ENCODE results near the gene RXFP4. TPM values are rescaled to one million over a fixed set of nuclear protein-coding genes. Genes with fewer than 3 reads are reported as not detected.
"Not testable (repeated sequence)": the region's sequence is repeated elsewhere in the genome, so short reads cannot be mapped to it uniquely, and the experiment has no call there.

The RXFP4 gene
- not detected in 2 replicates for total RNA-seq

GRCh38 chr1:155940993-155941844 is at the start of gene RXFP4:
Gene RXFP4, plus strand, starts transcription at chr1:155941638. Its CDS starts 72 bp downstream, at chr1:155941710.
- intact Hi-C loops (cut with micrococcal nuclease) = no loop called here
- Mint-ChIP-seq H3K36me3 (ENCODE audit: low read depth) (peaks cover 17% of the 10 kb centered on the region), H3K27ac (peak within 1 kb of the TSS; percentile 84), H3K9me3 (no peaks in the 10 kb centered on the region), H3K4me3 (peak within 1 kb of the TSS; percentile 32), H3K27me3 (no peaks in the 10 kb centered on the region), H3K4me1 (peaks cover 43% of the 10 kb centered on the region)
- DNase-seq = peak; percentile 64

- intact Hi-C loops (cut with micrococcal nuclease) = no loop called here
- Mint-ChIP-seq H3K27ac (peak overlapping the region; percentile 51), H3K4me3 (no peak overlapping the region), H3K36me3 (ENCODE audit: low read depth) (peaks cover 10% of the 10 kb centered on the region), H3K9me3 (no peaks in the 10 kb centered on the region), H3K4me1 (peaks cover 12% of the 10 kb centered on the region), H3K27me3 (no peaks in the 10 kb centered on the region)
- no peak for DNase-seq
These were observed 48.6 kb upstream of the RXFP4 start for GRCh38 chr1:155892796-155893195.

GRCh38 chr1:155893389-155894142 is 47.9 kb upstream of the RXFP4 start:
- intact Hi-C loops (cut with micrococcal nuclease) = no loop called here
- H3K27ac Mint-ChIP-seq = peak overlapping the region; percentile 51
- H3K4me1 Mint-ChIP-seq = peaks cover 14% of the 10 kb centered on the region
- H3K27me3 Mint-ChIP-seq = no peaks in the 10 kb centered on the region
- no peaks in the 10 kb centered on the region for H3K9me3 Mint-ChIP-seq
- peaks cover 12% of the 10 kb centered on the region for H3K36me3 Mint-ChIP-seq (ENCODE audit: low read depth)
- peak; percentile 80 for DNase-seq
- H3K4me3 Mint-ChIP-seq = peak overlapping the region; percentile 42

- DNase-seq; H3K27me3 Mint-ChIP-seq; H3K27ac Mint-ChIP-seq; intact Hi-C loops (cut with micrococcal nuclease); H3K4me3 Mint-ChIP-seq; H3K9me3 Mint-ChIP-seq: not testable (repeated sequence)
- peaks cover 31% of the 10 kb centered on the region for H3K36me3 Mint-ChIP-seq (ENCODE audit: low read depth)
- H3K4me1 Mint-ChIP-seq = peaks cover 14% of the 10 kb centered on the region
These were observed 45.8 kb upstream of the RXFP4 start for GRCh38 chr1:155895617-155896016.

GRCh38 chr1:155896476-155896875 is 45.0 kb upstream of the RXFP4 start:
- DNase-seq; H3K27ac Mint-ChIP-seq; H3K27me3 Mint-ChIP-seq; H3K4me3 Mint-ChIP-seq; intact Hi-C loops (cut with micrococcal nuclease); H3K9me3 Mint-ChIP-seq: not testable (repeated sequence)
- Mint-ChIP-seq H3K36me3 (ENCODE audit: low read depth) (peaks cover 33% of the 10 kb centered on the region), H3K4me1 (peaks cover 14% of the 10 kb centered on the region)

GRCh38 chr1:155897746-155898145 is 43.7 kb upstream of the RXFP4 start:
- Mint-ChIP-seq H3K27ac (peak overlapping the region; percentile 60), H3K27me3 (no peaks in the 10 kb centered on the region), H3K4me1 (peaks cover 14% of the 10 kb centered on the region), H3K9me3 (no peaks in the 10 kb centered on the region), H3K36me3 (ENCODE audit: low read depth) (peaks cover 37% of the 10 kb centered on the region), H3K4me3 (no peak overlapping the region)
- intact Hi-C loops (cut with micrococcal nuclease) = no loop called here
- DNase-seq = no peak

- no peak for DNase-seq
- Mint-ChIP-seq H3K27me3 (no peaks in the 10 kb centered on the region), H3K4me3 (no peak overlapping the region), H3K9me3 (no peaks in the 10 kb centered on the region), H3K27ac (peak overlapping the region; percentile 35), H3K4me1 (peaks cover 3% of the 10 kb centered on the region), H3K36me3 (ENCODE audit: low read depth) (peaks cover 39% of the 10 kb centered on the region)
- intact Hi-C loops (cut with micrococcal nuclease) = no loop called here
These were observed 42.5 kb upstream of the RXFP4 start for GRCh38 chr1:155898888-155899287.

- Mint-ChIP-seq H3K27me3 (no peaks in the 10 kb centered on the region), H3K9me3 (no peaks in the 10 kb centered on the region), H3K27ac (no peak overlapping the region), H3K4me1 (peaks cover 2% of the 10 kb centered on the region), H3K4me3 (no peak overlapping the region), H3K36me3 (ENCODE audit: low read depth) (peaks cover 45% of the 10 kb centered on the region)
- no peak for DNase-seq
- intact Hi-C loops (cut with micrococcal nuclease) = no loop called here
These were observed 41.8 kb upstream of the RXFP4 start for GRCh38 chr1:155899683-155900082.

GRCh38 chr1:155900161-155900560 is 41.3 kb upstream of the RXFP4 start:
- Mint-ChIP-seq H3K36me3 (ENCODE audit: low read depth) (peaks cover 47% of the 10 kb centered on the region), H3K27ac (peak overlapping the region; percentile 1), H3K4me1 (peaks cover 2% of the 10 kb centered on the region), H3K27me3 (no peaks in the 10 kb centered on the region), H3K9me3 (no peaks in the 10 kb centered on the region), H3K4me3 (no peak overlapping the region)
- intact Hi-C loops (cut with micrococcal nuclease) = no loop called here
- no peak for DNase-seq

GRCh38 chr1:155904261-155904660 is 37.2 kb upstream of the RXFP4 start:
- Mint-ChIP-seq H3K27me3 (no peaks in the 10 kb centered on the region), H3K9me3 (no peaks in the 10 kb centered on the region), H3K4me1 (no peaks in the 10 kb centered on the region), H3K27ac (no peak overlapping the region), H3K36me3 (ENCODE audit: low read depth) (peaks cover 46% of the 10 kb centered on the region), H3K4me3 (no peak overlapping the region)
- DNase-seq = no peak
- intact Hi-C loops (cut with micrococcal nuclease) = no loop called here

GRCh38 chr1:155909894-155910293 is 31.5 kb upstream of the RXFP4 start:
- H3K27ac Mint-ChIP-seq = peak overlapping the region; percentile 99
- no peaks in the 10 kb centered on the region for H3K9me3 Mint-ChIP-seq
- peaks cover 58% of the 10 kb centered on the region for H3K36me3 Mint-ChIP-seq (ENCODE audit: low read depth)
- H3K27me3 Mint-ChIP-seq = no peaks in the 10 kb centered on the region
- H3K4me3 Mint-ChIP-seq = peak overlapping the region; percentile 97
- intact Hi-C loops (cut with micrococcal nuclease) = loop anchor here (2.0 kb wide), 1 partner anchor 145 kb away; the partner anchor contains the start of gene LAMTOR2
- no peak for DNase-seq
- H3K4me1 Mint-ChIP-seq = peaks cover 21% of the 10 kb centered on the region

- no peaks in the 10 kb centered on the region for H3K9me3 Mint-ChIP-seq
- peak overlapping the region; percentile 99 for H3K27ac Mint-ChIP-seq
- H3K4me3 Mint-ChIP-seq = peak overlapping the region; percentile 97
- H3K36me3 Mint-ChIP-seq (ENCODE audit: low read depth) = peaks cover 63% of the 10 kb centered on the region
- peak; percentile 74 for DNase-seq
- peaks cover 21% of the 10 kb centered on the region for H3K4me1 Mint-ChIP-seq
- H3K27me3 Mint-ChIP-seq = no peaks in the 10 kb centered on the region
- intact Hi-C loops (cut with micrococcal nuclease) = loop anchor here (1.0 to 2.0 kb wide), 3 partner anchors 24 to 144 kb away; partner anchors contain the start of genes GON4L, KHDC4 and LAMTOR2
These were observed 30.8 kb upstream of the RXFP4 start for GRCh38 chr1:155910621-155911121.

- H3K9me3 Mint-ChIP-seq = no peaks in the 10 kb centered on the region
- intact Hi-C loops (cut with micrococcal nuclease) = loop anchor here (1.0 to 2.0 kb wide), 3 partner anchors 23 to 143 kb away; partner anchors contain the start of genes GON4L, KHDC4 and LAMTOR2
- H3K36me3 Mint-ChIP-seq (ENCODE audit: low read depth) = peaks cover 68% of the 10 kb centered on the region
These were observed 30.0 kb upstream of the RXFP4 start, which contains the start of gene RIT1 for GRCh38 chr1:155911156-155912055. Gene RIT1, minus strand, starts transcription at chr1:155911349. Its CDS starts 588 bp downstream, at chr1:155910761.

More at GRCh38 chr1:155911156-155912055, 30.0 kb upstream of the RXFP4 start, which contains the start of gene RIT1:
- Mint-ChIP-seq H3K4me1 (peaks cover 21% of the 10 kb centered on the region), H3K27ac (peak within 1 kb of the TSS; percentile 99), H3K27me3 (no peaks in the 10 kb centered on the region), H3K4me3 (peak within 1 kb of the TSS; percentile 97)
- peak; percentile 95 for DNase-seq
